ENCODE data around the gene BCL11B. TPM values are rescaled to one million over a fixed set of nuclear protein-coding genes. Genes with fewer than 3 reads are reported as not detected.

Gene BCL11B
- total RNA-seq, 1 donor from 2014 or later: 0.16 TPM

DNA sequence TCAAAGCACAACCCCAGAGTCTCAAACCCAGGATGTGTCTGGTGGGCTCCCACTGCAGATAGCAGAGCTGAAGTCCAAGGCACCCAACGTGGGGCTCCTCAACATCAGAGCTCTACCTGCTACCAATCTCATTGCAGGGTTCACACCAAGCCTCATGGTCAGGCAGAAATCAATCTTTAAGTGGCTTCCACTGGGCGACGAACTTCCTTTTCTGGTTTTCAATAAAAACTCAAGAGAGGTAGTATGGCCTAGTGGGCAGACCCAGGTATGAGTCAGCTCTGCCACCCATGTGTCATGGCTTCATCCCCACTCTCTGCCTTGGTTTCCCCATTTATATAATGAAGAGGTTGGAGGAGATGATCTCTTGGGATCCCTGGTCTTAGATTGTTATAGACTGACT lies 47.0 kb downstream of the BCL11B start:
- Mint-ChIP-seq H3K4me1 (ENCODE audit: unreplicated experiment) (no peaks in the 10 kb centered on the region), H3K4me3 (ENCODE audit: unreplicated experiment) (no peak overlapping the region), H3K27ac (ENCODE audit: unreplicated experiment) (no peak overlapping the region), H3K36me3 (ENCODE audit: unreplicated experiment) (no peaks in the 10 kb centered on the region), H3K27me3 (ENCODE audit: unreplicated experiment) (peaks cover 49% of the 10 kb centered on the region), H3K9me3 (ENCODE audit: unreplicated experiment) (no peaks in the 10 kb centered on the region)
- no peak for DNase-seq (ENCODE audit: extremely low spot score, unreplicated experiment)
- TF ChIP-seq, protein P1, sequence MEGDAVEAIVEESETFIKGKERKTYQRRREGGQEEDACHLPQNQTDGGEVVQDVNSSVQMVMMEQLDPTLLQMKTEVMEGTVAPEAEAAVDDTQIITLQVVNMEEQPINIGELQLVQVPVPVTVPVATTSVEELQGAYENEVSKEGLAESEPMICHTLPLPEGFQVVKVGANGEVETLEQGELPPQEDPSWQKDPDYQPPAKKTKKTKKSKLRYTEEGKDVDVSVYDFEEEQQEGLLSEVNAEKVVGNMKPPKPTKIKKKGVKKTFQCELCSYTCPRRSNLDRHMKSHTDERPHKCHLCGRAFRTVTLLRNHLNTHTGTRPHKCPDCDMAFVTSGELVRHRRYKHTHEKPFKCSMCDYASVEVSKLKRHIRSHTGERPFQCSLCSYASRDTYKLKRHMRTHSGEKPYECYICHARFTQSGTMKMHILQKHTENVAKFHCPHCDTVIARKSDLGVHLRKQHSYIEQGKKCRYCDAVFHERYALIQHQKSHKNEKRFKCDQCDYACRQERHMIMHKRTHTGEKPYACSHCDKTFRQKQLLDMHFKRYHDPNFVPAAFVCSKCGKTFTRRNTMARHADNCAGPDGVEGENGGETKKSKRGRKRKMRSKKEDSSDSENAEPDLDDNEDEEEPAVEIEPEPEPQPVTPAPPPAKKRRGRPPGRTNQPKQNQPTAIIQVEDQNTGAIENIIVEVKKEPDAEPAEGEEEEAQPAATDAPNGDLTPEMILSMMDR (IDR thresholded peaks at IDR 0.05): no peak

DNA sequence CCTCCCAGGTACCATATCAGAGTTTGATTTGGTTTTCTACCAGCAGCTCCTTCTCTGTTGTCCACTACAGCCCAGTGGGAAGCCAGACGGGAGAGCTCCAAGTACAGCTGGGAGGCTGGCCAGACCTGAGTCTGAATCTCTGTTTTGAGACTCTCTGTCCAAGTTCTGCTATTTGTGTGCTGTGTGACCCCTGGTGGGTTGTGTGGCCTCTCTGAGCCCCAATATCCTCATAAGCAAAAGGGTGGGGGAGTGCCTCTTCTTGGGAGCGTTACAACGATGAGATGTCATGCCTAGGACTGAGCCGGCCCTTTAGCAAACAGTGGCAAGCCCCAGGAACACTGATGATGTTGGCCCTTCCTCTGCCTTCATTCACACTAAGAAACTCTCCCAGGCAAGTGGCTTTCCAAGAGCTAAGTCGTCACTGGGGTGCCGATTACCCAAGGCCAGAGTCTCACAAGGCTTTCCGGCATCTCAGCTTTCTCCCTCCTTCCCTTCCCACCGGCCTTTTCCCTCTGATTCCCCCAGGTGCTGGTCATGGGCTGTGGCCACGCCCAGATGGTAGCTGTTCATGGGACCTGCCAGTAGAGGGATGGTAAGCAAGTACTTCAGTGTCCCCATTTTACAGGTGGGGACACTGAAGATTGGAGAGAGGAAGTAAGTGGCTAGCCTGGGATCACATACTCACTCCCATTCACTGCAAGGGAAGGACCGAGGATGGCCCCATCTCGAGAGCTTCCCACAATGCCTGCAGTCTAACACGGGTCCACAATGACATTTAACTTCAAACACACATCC lies 47.7 kb downstream of the BCL11B start:
- H3K4me3 Mint-ChIP-seq (ENCODE audit: unreplicated experiment): no peak overlapping the region
- no peaks in the 10 kb centered on the region for H3K9me3 Mint-ChIP-seq (ENCODE audit: unreplicated experiment)
- H3K27me3 Mint-ChIP-seq (ENCODE audit: unreplicated experiment): peaks cover 48% of the 10 kb centered on the region
- TF ChIP-seq, protein P1 (IDR thresholded peaks at IDR 0.05): no peak
- H3K36me3 Mint-ChIP-seq (ENCODE audit: unreplicated experiment): no peaks in the 10 kb centered on the region
- no peaks in the 10 kb centered on the region for H3K4me1 Mint-ChIP-seq (ENCODE audit: unreplicated experiment)
- no peak for DNase-seq (ENCODE audit: extremely low spot score, unreplicated experiment)
- H3K27ac Mint-ChIP-seq (ENCODE audit: unreplicated experiment): no peak overlapping the region

DNA sequence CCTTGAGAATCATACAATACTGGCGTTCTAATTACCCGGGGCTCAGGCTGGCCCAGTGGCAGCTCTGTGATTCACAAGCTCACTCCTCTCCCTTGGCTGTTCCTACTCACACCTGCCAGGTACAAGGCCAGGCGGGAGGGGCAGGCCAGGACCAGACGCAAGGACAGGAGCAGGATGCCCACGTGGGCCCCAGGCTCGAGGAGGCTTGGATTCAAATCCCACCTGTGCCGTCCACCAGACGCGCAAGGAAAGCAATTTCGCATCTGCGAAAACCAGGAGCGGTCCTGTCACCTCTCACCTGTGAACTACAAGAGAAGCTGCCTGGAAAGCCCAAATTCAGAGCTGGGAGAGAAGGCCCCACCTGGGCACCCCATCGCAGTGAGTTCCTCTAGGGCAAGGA lies 50.6 kb downstream of the BCL11B start:
- Mint-ChIP-seq H3K9me3 (ENCODE audit: unreplicated experiment) (no peaks in the 10 kb centered on the region), H3K27ac (ENCODE audit: unreplicated experiment) (no peak overlapping the region), H3K36me3 (ENCODE audit: unreplicated experiment) (no peaks in the 10 kb centered on the region), H3K27me3 (ENCODE audit: unreplicated experiment) (peaks cover 32% of the 10 kb centered on the region), H3K4me1 (ENCODE audit: unreplicated experiment) (peaks cover 14% of the 10 kb centered on the region), H3K4me3 (ENCODE audit: unreplicated experiment) (no peak overlapping the region)
- TF ChIP-seq, protein P1 (IDR thresholded peaks at IDR 0.05): no peak
- no peak for DNase-seq (ENCODE audit: extremely low spot score, unreplicated experiment)

DNA sequence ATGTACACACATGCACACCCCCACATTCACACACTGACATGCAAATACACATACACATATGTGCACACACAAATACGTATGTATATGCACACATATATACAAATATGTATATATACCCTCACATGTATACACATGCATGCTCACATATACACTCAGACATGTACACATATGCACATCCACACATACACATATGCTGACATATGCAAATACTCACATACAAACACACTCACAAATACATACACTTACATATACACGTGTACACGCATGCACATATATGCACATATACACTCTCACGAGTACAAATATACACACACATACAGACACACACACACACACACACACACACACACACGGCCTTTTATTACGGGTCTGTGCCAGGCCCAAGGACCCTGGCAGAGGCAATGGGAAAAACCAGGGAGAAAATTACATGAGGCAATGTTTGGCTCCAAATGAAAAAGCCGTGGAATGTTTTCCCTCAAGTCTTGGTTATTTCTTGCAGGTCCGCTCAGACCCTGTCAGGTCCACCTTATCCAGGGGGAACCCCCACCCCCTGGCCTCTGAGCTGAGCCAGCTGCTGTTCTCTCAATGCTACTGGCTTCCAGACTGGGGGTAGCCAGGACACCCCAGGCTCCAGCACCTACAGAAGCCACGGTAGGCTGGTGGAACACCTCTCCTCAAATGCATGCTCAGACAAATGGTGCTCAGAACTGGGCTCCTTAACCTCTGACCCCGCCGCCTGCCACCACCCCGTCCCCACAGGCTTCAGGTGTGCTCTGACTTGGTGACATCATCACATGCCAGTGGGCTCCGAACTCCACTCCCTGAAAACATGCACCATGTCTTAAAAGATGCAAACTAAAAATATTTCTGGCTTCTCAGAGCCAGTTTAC lies 54.7 kb downstream of the BCL11B start:
- TF ChIP-seq, protein P1 (IDR thresholded peaks at IDR 0.05): no peak
- Mint-ChIP-seq H3K27me3 (ENCODE audit: unreplicated experiment) (peaks cover 26% of the 10 kb centered on the region), H3K36me3 (ENCODE audit: unreplicated experiment) (no peaks in the 10 kb centered on the region), H3K9me3 (ENCODE audit: unreplicated experiment) (no peaks in the 10 kb centered on the region), H3K4me3 (ENCODE audit: unreplicated experiment) (no peak overlapping the region), H3K4me1 (ENCODE audit: unreplicated experiment) (peaks cover 32% of the 10 kb centered on the region), H3K27ac (ENCODE audit: unreplicated experiment) (no peak overlapping the region)
- no peak for DNase-seq (ENCODE audit: extremely low spot score, unreplicated experiment)

DNA sequence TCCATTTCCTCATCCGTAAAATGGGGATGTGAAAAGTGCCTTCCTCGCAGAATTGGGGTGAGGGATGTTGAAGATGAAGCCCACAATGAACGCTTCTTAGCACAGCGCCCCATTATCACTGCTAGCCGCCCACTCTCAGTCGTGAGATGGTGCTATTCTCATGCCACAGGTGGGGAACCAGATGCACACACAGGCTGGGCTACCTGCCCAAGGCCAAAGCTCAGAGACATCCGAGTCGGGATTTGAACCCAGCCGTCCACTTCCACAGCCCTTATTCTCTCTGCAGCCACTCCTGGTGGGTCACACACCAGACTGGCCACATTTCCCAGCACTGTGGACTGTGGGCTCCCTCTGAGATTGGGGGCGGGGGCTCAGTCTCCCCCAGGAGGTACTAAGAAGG lies 55.8 kb downstream of the BCL11B start:
- DNase-seq (ENCODE audit: extremely low spot score, unreplicated experiment): no peak
- H3K9me3 Mint-ChIP-seq (ENCODE audit: unreplicated experiment): no peaks in the 10 kb centered on the region
- H3K27ac Mint-ChIP-seq (ENCODE audit: unreplicated experiment): no peak overlapping the region
- H3K27me3 Mint-ChIP-seq (ENCODE audit: unreplicated experiment): peaks cover 28% of the 10 kb centered on the region
- TF ChIP-seq, protein P1 (IDR thresholded peaks at IDR 0.05): no peak
- peaks cover 32% of the 10 kb centered on the region for H3K4me1 Mint-ChIP-seq (ENCODE audit: unreplicated experiment)
- H3K36me3 Mint-ChIP-seq (ENCODE audit: unreplicated experiment): no peaks in the 10 kb centered on the region
- no peak overlapping the region for H3K4me3 Mint-ChIP-seq (ENCODE audit: unreplicated experiment)
